Liver (tissue), 9 donors: ENCODE data around the gene RBM34. TPM values are rescaled to one million over a fixed set of nuclear protein-coding genes. Genes with fewer than 3 reads are reported as not detected.

Experiments used
- DNase-seq: peaks from one replicate; pipeline ENCODE4 v3.0.0-alpha.2; 2017; ENCODE audit warnings: low spot score
- H3K27ac ChIP-seq, 2 donors: one replicate each; pipeline ENCODE4 v1.7.0; 2013; ENCODE audit warnings: inconsistent platforms in 2 of 2, low read length in 2 of 2, control low read depth in 1 of 2, low read depth in 1 of 2, mild to moderate bottlenecking in 1 of 2
- H3K27me3 ChIP-seq, 4 donors: one replicate each; pipeline versions ENCODE4 v1.6.1 to v1.7.0; 2013; ENCODE audit warnings: low read length in 3 of 4, inconsistent platforms in 1 of 4, mild to moderate bottlenecking in 1 of 4, moderate library complexity in 1 of 4; ENCODE audit not compliant: control insufficient read depth in 4 of 4, insufficient read depth in 4 of 4
- H3K36me3 ChIP-seq, 4 donors: one replicate each; pipeline versions ENCODE4 v1.6.1 to v1.7.0; 2013; ENCODE audit warnings: low read length in 3 of 4, mild to moderate bottlenecking in 3 of 4, low read depth in 1 of 4, moderate library complexity in 1 of 4; ENCODE audit not compliant: control insufficient read depth in 4 of 4, insufficient read depth in 3 of 4
- H3K4me1 ChIP-seq, 4 donors: one replicate each; pipeline versions ENCODE4 v1.6.1 to v1.7.0; 2013; ENCODE audit warnings: low read length in 3 of 4, mild to moderate bottlenecking in 3 of 4, moderate library complexity in 1 of 4; ENCODE audit not compliant: control insufficient read depth in 4 of 4, insufficient read depth in 4 of 4
- H3K4me3 ChIP-seq, 3 donors: one replicate each; pipeline versions ENCODE4 v1.6.1 to v1.7.0; 2013; ENCODE audit warnings: low read length in 3 of 3, control low read depth in 1 of 3, low read depth in 1 of 3, mild to moderate bottlenecking in 1 of 3
- H3K9ac ChIP-seq, 2 donors: one replicate each; pipeline ENCODE4 v1.7.0; 2013; ENCODE audit warnings: low read length in 2 of 2, mild to moderate bottlenecking in 2 of 2, moderate library complexity in 2 of 2, control low read depth in 1 of 2, low read depth in 1 of 2
- H3K9me3 ChIP-seq, 4 donors: one replicate each; pipeline versions ENCODE4 v1.6.1 to v1.7.0; 2013; ENCODE audit warnings: low read length in 3 of 4; ENCODE audit not compliant: control insufficient read depth in 4 of 4
- ATF3 ChIP-seq: IDR thresholded peaks from 2 replicates; pipeline ENCODE4 v1.6.1; 2016; ENCODE audit warnings: antibody characterized with exemption
- CTCF ChIP-seq: fragments of 150-350 bp; IDR thresholded peaks from 2 replicates; pipeline ENCODE4 v1.5.1; 2017; ENCODE audit warnings: improper control_type of control experiment, low read depth, low read length; ENCODE audit not compliant: missing input control
- EGR1 ChIP-seq, 2 donors: IDR thresholded peaks; 2 replicates each; pipeline ENCODE4 v1.6.1; 2016 to 2018; ENCODE audit warnings: antibody characterized with exemption in 2 of 2, low read depth in 2 of 2
- FOXA1 ChIP-seq: IDR thresholded peaks from 2 replicates; pipeline ENCODE4 v1.6.1; 2016; ENCODE audit warnings: antibody characterized with exemption
- FOXA2 ChIP-seq: IDR thresholded peaks from 2 replicates; pipeline ENCODE4 v1.6.1; 2016; ENCODE audit warnings: antibody characterized with exemption
- GABPA ChIP-seq, 2 donors: IDR thresholded peaks in 1 of 2; conservative IDR thresholded peaks in 1 of 2; 2 replicates each; pipeline ENCODE4 v1.6.1; 2016; ENCODE audit warnings: antibody characterized with exemption in 2 of 2, mild to moderate bottlenecking in 1 of 2, moderate library complexity in 1 of 2
- HNF4A ChIP-seq, 2 donors: conservative IDR thresholded peaks; 2 replicates each; pipeline ENCODE4 v1.6.1; 2016; ENCODE audit warnings: antibody characterized with exemption in 2 of 2, mild to moderate bottlenecking in 2 of 2
- HNF4G ChIP-seq: IDR thresholded peaks from 2 replicates; pipeline ENCODE4 v1.6.1; 2016; ENCODE audit warnings: antibody characterized with exemption
- JUND ChIP-seq, 2 donors: IDR thresholded peaks; 2 replicates each; pipeline ENCODE4 v1.6.1; 2016; ENCODE audit warnings: antibody characterized with exemption in 2 of 2
- NR2F2 ChIP-seq: IDR thresholded peaks from 2 replicates; pipeline ENCODE4 v1.6.1; 2016; ENCODE audit warnings: antibody characterized with exemption
- RAD21 ChIP-seq, 2 donors: IDR thresholded peaks; 2 replicates each; pipeline ENCODE4 v1.6.1; 2016; ENCODE audit warnings: antibody characterized with exemption in 2 of 2, mild to moderate bottlenecking in 2 of 2
- RXRA ChIP-seq, 2 donors: IDR thresholded peaks; 2 replicates each; pipeline ENCODE4 v1.6.1; 2017 to 2018; ENCODE audit warnings: antibody characterized with exemption in 2 of 2, mild to moderate bottlenecking in 1 of 2
- SP1 ChIP-seq: IDR thresholded peaks from 2 replicates; pipeline ENCODE4 v1.6.1; 2018; ENCODE audit warnings: antibody characterized with exemption, mild to moderate bottlenecking
- TAF1 ChIP-seq: conservative IDR thresholded peaks from 2 replicates; pipeline ENCODE4 v1.6.1; 2016; ENCODE audit warnings: antibody characterized with exemption, mild to moderate bottlenecking
- YY1 ChIP-seq: IDR thresholded peaks from 2 replicates; pipeline ENCODE4 v1.6.1; 2016; ENCODE audit warnings: antibody characterized with exemption, mild to moderate bottlenecking
- WGBS: extraction: QIAGEN DNeasy Blood & Tissue Kit; methylation state at CpG from one replicate; pipeline ENCODE4 v1.1.7; 2013; 5-methylcytosine and 5-hydroxymethylcytosine counted together
- polyA plus RNA-seq, 2 donors: library from polyadenylated mRNA; stranded (reverse) in 1 of 2; unstranded in 1 of 2; fragments of 200-250 nt in 1 of 2; fragments of >200 nt in 1 of 2; fragmentation: Nextera tagmentation in 1 of 2; extraction: Ambion mirVana in 1 of 2; gene quantifications; one replicate each; pipeline versions ENCODE4 v1.2.1 to v1.2.3, GENCODE V29; 2013 to 2015
- total RNA-seq, 2 donors: library from RNA; depleted of rRNA; stranded (reverse); fragments of >200 nt; gene quantifications; one replicate each; pipeline ENCODE4 v1.2.3, GENCODE V29; 2014
- TF ChIP-seq, protein P1 (sequence below): IDR thresholded peaks from 2 replicates; pipeline ENCODE4 v1.6.1; 2016; ENCODE audit warnings: antibody characterized with exemption, mild to moderate bottlenecking
- TF ChIP-seq, protein P2 (sequence below): IDR thresholded peaks from 2 replicates; pipeline ENCODE4 v1.6.1; 2016; ENCODE audit warnings: antibody characterized with exemption
- TF ChIP-seq, protein P3 (sequence below): IDR thresholded peaks from 2 replicates; pipeline ENCODE4 v1.6.1; 2016; ENCODE audit warnings: antibody characterized with exemption
- donor health status: healthy.
- donor health status: healthy.
- donor health status: healthy.
- donor health status: healthy.
- donor health status: healthy.

The RBM34 gene
- total and polyA plus RNA-seq, 4 donors, result 15.6 to 30.2 (median 18.8) TPM

DNA sequence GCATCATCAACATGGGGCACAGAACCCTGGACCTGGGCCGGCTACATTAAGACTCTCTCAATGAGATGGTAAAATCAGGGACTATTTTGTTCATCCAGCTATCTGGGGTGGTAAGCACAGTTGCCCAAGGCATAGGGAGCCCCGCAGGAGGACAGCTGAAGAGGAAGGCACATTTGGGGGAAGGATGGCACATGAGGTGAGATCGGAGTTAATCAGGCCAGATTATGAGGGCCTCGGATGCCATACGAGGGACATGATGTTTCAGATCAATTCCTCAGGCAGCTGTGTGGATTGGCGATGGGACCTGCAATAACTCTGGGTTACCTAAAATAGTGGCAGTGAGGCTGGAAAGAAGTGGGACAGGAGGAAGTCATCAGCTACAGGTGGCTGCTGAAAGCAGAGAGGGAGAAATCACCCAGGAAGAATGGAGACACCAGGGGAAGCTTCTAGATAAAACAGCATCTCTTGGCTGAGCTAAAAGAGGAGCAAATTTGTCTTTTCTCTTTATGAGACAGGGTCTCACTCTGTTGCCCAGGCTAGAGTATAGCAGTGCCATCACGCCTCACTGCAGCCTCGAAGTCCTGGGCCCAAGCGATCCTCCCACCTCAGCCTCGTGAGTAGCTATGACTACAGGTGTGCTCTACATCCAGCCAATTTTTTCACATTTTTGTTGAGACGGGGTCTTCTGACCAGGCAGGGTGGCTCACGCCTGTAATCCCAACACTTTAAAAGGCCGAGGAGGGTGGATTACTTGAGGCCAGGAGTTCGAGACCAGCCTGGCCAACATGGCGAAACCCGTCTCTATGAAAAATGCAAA is 53.5 kb downstream of the RBM34 start:
- 95% methylated on average over 16 of the region's 16 CpGs for WGBS
- H3K36me3 ChIP-seq, result peaks cover 7 to 40% (median 15%) of the 10 kb centered on the region in 4 donors
- H3K4me1 ChIP-seq, result peaks cover 0 to 8% (median 2%) of the 10 kb centered on the region in 4 donors
- H3K9ac ChIP-seq, result no peak overlapping the region
- H3K27me3 ChIP-seq, result no peaks in the 10 kb centered on the region
- H3K27ac ChIP-seq, result no peak overlapping the region
- TF ChIP-seq, protein P1, sequence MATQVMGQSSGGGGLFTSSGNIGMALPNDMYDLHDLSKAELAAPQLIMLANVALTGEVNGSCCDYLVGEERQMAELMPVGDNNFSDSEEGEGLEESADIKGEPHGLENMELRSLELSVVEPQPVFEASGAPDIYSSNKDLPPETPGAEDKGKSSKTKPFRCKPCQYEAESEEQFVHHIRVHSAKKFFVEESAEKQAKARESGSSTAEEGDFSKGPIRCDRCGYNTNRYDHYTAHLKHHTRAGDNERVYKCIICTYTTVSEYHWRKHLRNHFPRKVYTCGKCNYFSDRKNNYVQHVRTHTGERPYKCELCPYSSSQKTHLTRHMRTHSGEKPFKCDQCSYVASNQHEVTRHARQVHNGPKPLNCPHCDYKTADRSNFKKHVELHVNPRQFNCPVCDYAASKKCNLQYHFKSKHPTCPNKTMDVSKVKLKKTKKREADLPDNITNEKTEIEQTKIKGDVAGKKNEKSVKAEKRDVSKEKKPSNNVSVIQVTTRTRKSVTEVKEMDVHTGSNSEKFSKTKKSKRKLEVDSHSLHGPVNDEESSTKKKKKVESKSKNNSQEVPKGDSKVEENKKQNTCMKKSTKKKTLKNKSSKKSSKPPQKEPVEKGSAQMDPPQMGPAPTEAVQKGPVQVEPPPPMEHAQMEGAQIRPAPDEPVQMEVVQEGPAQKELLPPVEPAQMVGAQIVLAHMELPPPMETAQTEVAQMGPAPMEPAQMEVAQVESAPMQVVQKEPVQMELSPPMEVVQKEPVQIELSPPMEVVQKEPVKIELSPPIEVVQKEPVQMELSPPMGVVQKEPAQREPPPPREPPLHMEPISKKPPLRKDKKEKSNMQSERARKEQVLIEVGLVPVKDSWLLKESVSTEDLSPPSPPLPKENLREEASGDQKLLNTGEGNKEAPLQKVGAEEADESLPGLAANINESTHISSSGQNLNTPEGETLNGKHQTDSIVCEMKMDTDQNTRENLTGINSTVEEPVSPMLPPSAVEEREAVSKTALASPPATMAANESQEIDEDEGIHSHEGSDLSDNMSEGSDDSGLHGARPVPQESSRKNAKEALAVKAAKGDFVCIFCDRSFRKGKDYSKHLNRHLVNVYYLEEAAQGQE, result no peak
- no peak for TF ChIP-seq EGR1 (IDR thresholded peaks at IDR 0.05; ENCODE audit: low read depth in 2 of 2)
- no peak for DNase-seq
- no peaks in the 10 kb centered on the region for H3K9me3 ChIP-seq
- H3K4me3 ChIP-seq, result no peak overlapping the region

DNA sequence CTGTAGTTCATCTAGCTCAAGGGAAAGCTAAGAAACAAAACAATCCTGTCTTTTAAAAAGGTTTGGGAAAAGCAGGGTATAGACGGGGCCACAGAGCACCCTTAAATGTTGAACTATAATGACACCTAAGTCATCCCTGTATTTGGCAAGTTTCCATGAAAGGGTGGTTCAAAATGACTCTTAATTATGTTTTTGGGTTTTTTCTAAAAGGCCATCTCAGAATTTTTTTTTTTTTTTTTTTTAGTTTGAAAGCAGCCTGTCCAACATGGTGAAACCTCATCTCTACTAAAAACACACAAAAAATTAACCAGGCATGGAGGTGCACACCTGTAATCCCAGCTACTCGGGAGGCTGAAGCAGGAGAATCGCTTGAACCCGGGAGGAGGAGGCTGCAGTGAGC is 54.6 kb downstream of the RBM34 start:
- Histone ChIP-seq H3K9me3 (no peaks in the 10 kb centered on the region), H3K27me3 (no peaks in the 10 kb centered on the region), H3K27ac (no peak overlapping the region), H3K36me3 (peaks cover 7 to 34% (median 13%) of the 10 kb centered on the region in 4 donors), H3K4me3 (no peak overlapping the region), H3K9ac (no peak overlapping the region), H3K4me1 (peaks cover 0 to 8% (median 2%) of the 10 kb centered on the region in 4 donors)
- TF ChIP-seq, protein P1, result no peak
- no peak for TF ChIP-seq CTCF
- TF ChIP-seq FOXA1, result no peak
- TF ChIP-seq YY1, result no peak
- TF ChIP-seq GABPA (IDR thresholded peaks at IDR 0.05 in 1 of 2, conservative IDR thresholded peaks at IDR 0.05 in 1 of 2), result no peak
- TF ChIP-seq EGR1 (IDR thresholded peaks at IDR 0.05; ENCODE audit: low read depth in 2 of 2), result no peak
- TF ChIP-seq FOXA2, result no peak
- TF ChIP-seq NR2F2, result no peak
- no peak for TF ChIP-seq HNF4G
- no peak for TF ChIP-seq ATF3
- TF ChIP-seq TAF1, result no peak
- TF ChIP-seq RAD21 (IDR thresholded peaks at IDR 0.05), result no peak
- TF ChIP-seq, protein P2, sequence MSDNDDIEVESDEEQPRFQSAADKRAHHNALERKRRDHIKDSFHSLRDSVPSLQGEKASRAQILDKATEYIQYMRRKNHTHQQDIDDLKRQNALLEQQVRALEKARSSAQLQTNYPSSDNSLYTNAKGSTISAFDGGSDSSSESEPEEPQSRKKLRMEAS, result no peak
- TF ChIP-seq JUND (IDR thresholded peaks at IDR 0.05), result no peak
- TF ChIP-seq SP1, result no peak
- no peak for TF ChIP-seq RXRA (IDR thresholded peaks at IDR 0.05)
- TF ChIP-seq HNF4A (conservative IDR thresholded peaks at IDR 0.05), result no peak
- TF ChIP-seq, protein P3, sequence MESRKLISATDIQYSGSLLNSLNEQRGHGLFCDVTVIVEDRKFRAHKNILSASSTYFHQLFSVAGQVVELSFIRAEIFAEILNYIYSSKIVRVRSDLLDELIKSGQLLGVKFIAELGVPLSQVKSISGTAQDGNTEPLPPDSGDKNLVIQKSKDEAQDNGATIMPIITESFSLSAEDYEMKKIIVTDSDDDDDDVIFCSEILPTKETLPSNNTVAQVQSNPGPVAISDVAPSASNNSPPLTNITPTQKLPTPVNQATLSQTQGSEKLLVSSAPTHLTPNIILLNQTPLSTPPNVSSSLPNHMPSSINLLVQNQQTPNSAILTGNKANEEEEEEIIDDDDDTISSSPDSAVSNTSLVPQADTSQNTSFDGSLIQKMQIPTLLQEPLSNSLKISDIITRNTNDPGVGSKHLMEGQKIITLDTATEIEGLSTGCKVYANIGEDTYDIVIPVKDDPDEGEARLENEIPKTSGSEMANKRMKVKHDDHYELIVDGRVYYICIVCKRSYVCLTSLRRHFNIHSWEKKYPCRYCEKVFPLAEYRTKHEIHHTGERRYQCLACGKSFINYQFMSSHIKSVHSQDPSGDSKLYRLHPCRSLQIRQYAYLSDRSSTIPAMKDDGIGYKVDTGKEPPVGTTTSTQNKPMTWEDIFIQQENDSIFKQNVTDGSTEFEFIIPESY, result no peak
- WGBS, result 95% methylated on average over 4 of the region's 4 CpGs
- no peak for DNase-seq
